Right cardiac atrium (tissue), 5 donors: Measurements from ENCODE around the gene NKX1-1. TPM values are rescaled to one million over a fixed set of nuclear protein-coding genes. Genes with fewer than 3 reads are reported as not detected.
"Not testable (repeated sequence)": the region's sequence is repeated elsewhere in the genome, so short reads cannot be mapped to it uniquely, and the experiment has no call there.

Experiments
- ATAC-seq, 2 donors: fragments of 200-7000 bp; cut with Tn5 transposase; one replicate each; pipeline versions ENCODE4 v1.8.0 to v1.9.1; 2020; ENCODE audit warnings: moderate library complexity in 2 of 2, mild to moderate bottlenecking in 1 of 2
- DNase-seq, 3 donors: peaks; one replicate each; pipeline ENCODE4 v3.0.0-alpha.2; 2020
- H3K27ac ChIP-seq: one replicate; pipeline ENCODE4 v1.5.1; 2013; ENCODE audit warnings: mild to moderate bottlenecking, low read length, control low read depth, moderate library complexity
- H3K27me3 ChIP-seq: one replicate; pipeline ENCODE4 v1.6.1; 2013; ENCODE audit not compliant: control insufficient read depth, insufficient read depth
- H3K4me1 ChIP-seq: one replicate; pipeline ENCODE4 v1.6.1; 2013; ENCODE audit warnings: low read length; ENCODE audit not compliant: control insufficient read depth, insufficient read depth
- H3K4me3 ChIP-seq: one replicate; pipeline ENCODE4 v1.5.1; 2013; ENCODE audit warnings: low read length, control low read depth
- H3K9me3 ChIP-seq: one replicate; pipeline ENCODE4 v1.6.1; 2013; ENCODE audit warnings: low read length; ENCODE audit not compliant: control insufficient read depth
- WGBS: extraction: QIAGEN DNeasy Blood & Tissue Kit; methylation state at CpG from one replicate; pipeline ENCODE4 v1.1.7; 2013; 5-methylcytosine and 5-hydroxymethylcytosine counted together
- intact Hi-C, 4 donors: fragments of 100-400 bp; cut with DNase I; formaldehyde crosslinking; loops; one replicate each; pipeline versions ENCODE4 v1.11.0 to v1.14.0; 2022 to 2023
- polyA plus RNA-seq: library from polyadenylated mRNA; stranded (reverse); fragments of 200-250 nt; gene quantifications from one replicate; pipeline ENCODE4 v1.2.3, GENCODE V29; 2013
- total RNA-seq, 4 donors: library from RNA; stranded (reverse); fragmentation: NEBNext Ultra II Directional; extraction: Animal tissue kit (Norgen Biotek cat#: 25700); gene quantifications; one replicate each; pipeline ENCODE4 v1.2.1, GENCODE V29; 2021
- donor health status: healthy with polysubstance abuse.
- donor health status: DM: no; HTN: yes; CAD: no.
- donor health status: DM: no; HTN: no; CAD: no.
- donor health status: DM: no; HTN: yes; CAD: no; lungs with severe emphysema.
- donor health status: DM: yes; HTN: yes; CAD: no.

Gene NKX1-1
- total and polyA plus RNA-seq, 5 donors = not detected

- Histone ChIP-seq H3K4me1 (no peaks in the 10 kb centered on the region), H3K9me3 (no peaks in the 10 kb centered on the region), H3K27me3 (no peaks in the 10 kb centered on the region), H3K4me3 (no peak overlapping the region), H3K27ac (no peak overlapping the region)
- ATAC-seq = peak; percentile 14 to 24
- DNase-seq = peak; percentile 10 to 38 (median 36)
- 88% methylated on average over 13 of the region's 13 CpGs for WGBS
- intact Hi-C loops = no loop called here
Observed at GRCh38 chr4:1395941-1396805, 10.1 kb downstream of the NKX1-1 start.

DNA sequence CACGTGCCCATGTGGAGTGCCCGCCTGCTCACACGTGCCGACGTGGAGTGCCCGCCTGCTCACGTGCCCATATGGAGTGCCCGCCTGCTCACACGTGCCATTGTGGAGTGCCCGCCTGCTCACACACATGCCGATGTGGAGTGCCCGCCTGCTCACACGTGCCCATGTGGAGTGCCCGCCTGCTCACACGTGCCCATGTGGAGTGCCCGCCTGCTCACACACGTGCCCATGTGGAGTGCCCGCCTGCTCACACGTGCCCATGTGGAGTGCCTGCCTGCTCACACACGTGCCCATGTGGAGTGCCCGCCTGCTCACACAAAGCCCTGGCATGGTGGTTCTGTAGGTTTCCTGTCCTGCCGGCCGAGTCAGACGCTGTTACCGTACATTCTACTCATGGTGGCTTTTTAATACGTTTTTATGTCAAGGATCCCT is 10.8 kb downstream of the NKX1-1 start:
- H3K27ac ChIP-seq, H3K9me3 ChIP-seq, intact Hi-C loops, ATAC-seq, H3K4me1 ChIP-seq, H3K4me3 ChIP-seq, H3K27me3 ChIP-seq: not testable (repeated sequence)
- peak in 1 of 3 donors; percentile 21 for DNase-seq
- WGBS = 99% methylated on average over 26 of the region's 26 CpGs

DNA sequence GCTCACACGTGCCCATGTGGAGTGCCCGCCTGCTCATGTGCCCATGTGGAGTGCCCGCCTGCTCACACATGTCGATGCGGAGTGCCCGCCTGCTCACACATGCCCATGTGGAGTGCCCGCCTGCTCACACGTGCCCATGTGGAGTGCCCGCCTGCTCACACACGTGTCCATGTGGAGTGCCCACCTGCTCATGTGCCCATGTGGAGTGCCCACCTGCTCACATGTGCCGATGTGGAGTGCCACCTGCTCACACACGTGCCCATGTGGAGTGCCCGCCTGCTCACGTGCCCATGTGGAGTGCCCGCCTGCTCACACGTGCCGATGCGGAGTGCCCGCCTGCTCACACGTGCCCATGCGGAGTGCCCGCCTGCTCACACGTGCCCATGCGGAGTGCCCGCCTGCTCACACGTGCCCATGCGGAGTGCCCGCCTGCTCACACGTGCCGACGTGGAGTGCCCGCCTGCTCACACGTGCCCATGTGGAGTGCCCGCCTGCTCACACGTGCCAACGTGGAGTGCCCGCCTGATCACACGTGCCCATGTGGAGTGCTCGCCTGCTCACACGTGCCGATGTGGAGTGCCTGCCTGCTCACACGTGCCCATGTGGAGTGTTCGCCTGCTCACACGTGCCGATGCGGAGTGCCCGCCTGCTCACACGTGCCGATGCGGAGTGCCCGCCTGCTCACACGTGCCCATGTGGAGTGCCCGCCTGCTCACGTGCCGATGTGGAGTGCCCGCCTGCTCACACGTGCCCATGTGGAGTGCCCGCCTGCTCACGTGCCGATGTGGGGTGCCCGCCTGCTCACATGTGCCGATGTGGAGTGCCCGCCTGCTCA is 11.5 kb downstream of the NKX1-1 start:
- H3K4me3 ChIP-seq, H3K27me3 ChIP-seq, intact Hi-C loops, H3K9me3 ChIP-seq, ATAC-seq, H3K27ac ChIP-seq, H3K4me1 ChIP-seq: not testable (repeated sequence)
- 95% methylated on average over 50 of the region's 63 CpGs for WGBS
- peak; percentile 2 to 27 (median 20) for DNase-seq

DNA sequence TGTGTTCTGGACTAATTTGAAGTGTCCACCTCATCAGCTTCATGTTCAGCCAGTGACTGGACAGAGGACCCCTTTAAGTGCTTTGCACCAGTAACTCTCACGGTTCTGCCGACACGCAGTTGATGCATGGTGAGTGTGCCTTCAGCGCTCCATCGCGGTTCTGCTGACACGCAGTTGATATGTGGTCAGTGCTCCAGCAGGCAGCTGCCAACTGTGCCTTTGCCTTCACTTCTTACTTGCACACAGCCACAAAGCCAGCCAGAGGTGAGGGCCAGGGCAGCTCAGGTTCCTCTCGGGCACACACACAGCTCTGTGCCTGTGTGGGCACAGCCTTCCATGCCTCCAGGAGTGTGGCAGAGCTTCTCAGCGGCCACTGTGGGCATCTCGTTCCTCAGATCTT is 12.4 kb downstream of the NKX1-1 start:
- DNase-seq = peak; percentile 1 to 17 (median 12)
- intact Hi-C loops = no loop called here

GRCh38 chr4:1393363-1393762 is 12.9 kb downstream of the NKX1-1 start:
- H3K27me3 ChIP-seq, intact Hi-C loops, H3K27ac ChIP-seq, DNase-seq, H3K9me3 ChIP-seq, ATAC-seq, H3K4me3 ChIP-seq, H3K4me1 ChIP-seq: not testable (repeated sequence)
- WGBS = 97% methylated on average over 5 of the region's 5 CpGs

More for the DNA sequence above, 12.4 kb downstream of the NKX1-1 start:
- Histone ChIP-seq H3K9me3 (no peaks in the 10 kb centered on the region), H3K4me1 (no peaks in the 10 kb centered on the region), H3K27ac (no peak overlapping the region), H3K27me3 (no peaks in the 10 kb centered on the region), H3K4me3 (no peak overlapping the region)
- 97% methylated on average over 10 of the region's 10 CpGs for WGBS
- no peak for ATAC-seq

DNA sequence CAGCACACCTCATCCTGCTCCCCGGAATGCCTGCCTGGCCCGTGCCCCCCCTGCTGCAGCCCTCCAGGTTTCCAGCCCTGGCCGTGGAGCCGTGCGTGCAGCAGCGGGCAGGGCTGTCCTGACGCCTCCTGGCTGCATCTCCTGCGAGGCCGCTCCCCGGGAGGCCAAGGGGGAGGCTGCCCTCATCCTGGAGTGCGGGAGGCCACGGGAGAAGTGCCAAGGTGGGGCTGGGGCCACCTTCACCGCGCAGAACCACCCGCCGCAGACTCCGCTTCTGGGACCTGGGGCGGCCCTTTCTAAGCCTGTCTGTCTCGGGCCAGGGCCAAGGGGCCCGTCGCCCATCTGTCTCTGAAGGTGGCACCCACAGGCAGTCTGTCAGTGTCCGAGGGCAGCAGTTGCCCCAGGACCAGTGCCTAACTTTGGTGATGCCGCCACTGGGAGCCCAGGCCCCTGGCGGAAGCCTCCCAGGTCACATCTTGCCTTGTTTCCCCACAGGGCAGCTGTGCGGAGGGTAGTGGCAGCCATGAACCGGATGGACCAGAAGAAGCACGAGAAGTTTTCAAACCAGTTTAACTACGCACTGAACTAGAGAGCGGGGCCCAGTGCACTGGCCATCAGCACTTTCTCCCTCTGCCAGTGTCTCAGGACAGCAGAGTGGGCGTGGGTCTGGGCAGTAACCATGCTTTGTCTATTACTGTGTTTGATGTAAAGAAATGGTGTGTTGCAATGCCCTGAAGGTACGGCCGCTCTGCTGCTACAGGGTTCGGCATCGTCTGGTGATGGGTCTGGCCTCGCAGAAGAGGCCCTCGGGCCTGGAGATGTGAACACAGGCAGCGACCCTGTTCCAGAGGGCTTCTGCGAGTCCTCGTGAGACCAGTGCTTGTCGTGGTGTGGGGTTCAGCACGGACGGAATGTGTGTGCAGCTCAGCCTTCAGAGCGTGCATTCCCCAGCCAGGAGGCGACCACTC is 20.6 kb downstream of the NKX1-1 start:
- H3K4me1 ChIP-seq = no peaks in the 10 kb centered on the region
- no peak overlapping the region for H3K27ac ChIP-seq
- no peaks in the 10 kb centered on the region for H3K27me3 ChIP-seq
- no peak overlapping the region for H3K4me3 ChIP-seq
- intact Hi-C loops = no loop called here
- H3K9me3 ChIP-seq = no peaks in the 10 kb centered on the region
- WGBS = 97% methylated on average over 44 of the region's 44 CpGs
- ATAC-seq (peak in 1 of 2 donors; percentile 25), DNase-seq (peak in 2 of 3 donors; percentile 8 to 44)

DNA sequence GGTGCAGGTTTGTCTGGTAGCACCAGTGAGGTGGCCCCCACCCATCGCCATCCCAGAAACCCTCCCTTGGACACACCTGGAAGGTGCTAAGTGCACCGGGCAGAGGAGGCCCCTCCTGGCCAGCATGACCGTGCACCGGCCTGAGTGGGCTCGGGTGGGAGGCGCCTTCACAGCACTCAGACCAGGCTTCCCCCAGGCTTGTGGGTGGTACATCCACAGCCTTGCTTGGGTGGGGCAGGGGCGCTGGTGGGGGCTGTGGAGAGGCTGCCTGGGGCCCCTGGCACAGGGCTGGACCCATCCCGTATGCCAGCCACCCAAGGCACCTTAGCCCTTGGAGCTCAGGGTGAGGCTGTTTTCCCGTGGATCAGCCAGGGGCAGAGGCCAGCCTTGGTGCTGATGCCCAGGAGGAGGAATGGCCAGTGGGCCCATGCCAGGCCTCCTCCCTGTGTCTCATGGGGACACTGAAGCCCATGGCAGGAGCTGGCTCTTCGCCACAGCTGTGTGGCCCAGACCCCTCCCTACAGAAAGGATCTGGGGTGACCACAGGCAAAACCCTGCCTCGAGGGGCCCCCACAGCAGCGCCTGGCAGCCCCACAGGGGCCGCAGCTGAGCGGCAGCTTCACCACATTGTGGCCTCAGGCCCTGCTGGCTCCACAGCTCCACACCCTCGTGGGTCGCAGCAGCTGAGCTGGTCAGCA is 21.4 kb downstream of the NKX1-1 start:
- Histone ChIP-seq H3K4me1 (no peaks in the 10 kb centered on the region), H3K27ac (no peak overlapping the region), H3K27me3 (no peaks in the 10 kb centered on the region), H3K9me3 (no peaks in the 10 kb centered on the region), H3K4me3 (no peak overlapping the region)
- DNase-seq = peak in 2 of 3 donors; percentile 14 to 46
- 95% methylated on average over 16 of the region's 16 CpGs for WGBS
- intact Hi-C loops = no loop called here
- no peak for ATAC-seq

GRCh38 chr4:1383728-1384591 is 22.3 kb downstream of the NKX1-1 start:
- 88% methylated on average over 34 of the region's 34 CpGs for WGBS
- no peak for ATAC-seq
- H3K4me1 ChIP-seq = no peaks in the 10 kb centered on the region
- no peak overlapping the region for H3K27ac ChIP-seq
- peak; percentile 7 to 56 (median 44) for DNase-seq
- intact Hi-C loops = no loop called here
- no peaks in the 10 kb centered on the region for H3K27me3 ChIP-seq
- no peaks in the 10 kb centered on the region for H3K9me3 ChIP-seq
- H3K4me3 ChIP-seq = no peak overlapping the region
